HG02610 (cell line): ENCODE results near the gene PRICKLE2.

Experiments
- ATAC-seq: cut with Tn5 transposase; IDR thresholded peaks from one replicate; pipeline ENCODE4 v1.9.1; 2021; ENCODE audit warnings: mild to moderate bottlenecking, moderate library complexity; ENCODE audit not compliant: unreplicated experiment

The PRICKLE2 gene

DNA sequence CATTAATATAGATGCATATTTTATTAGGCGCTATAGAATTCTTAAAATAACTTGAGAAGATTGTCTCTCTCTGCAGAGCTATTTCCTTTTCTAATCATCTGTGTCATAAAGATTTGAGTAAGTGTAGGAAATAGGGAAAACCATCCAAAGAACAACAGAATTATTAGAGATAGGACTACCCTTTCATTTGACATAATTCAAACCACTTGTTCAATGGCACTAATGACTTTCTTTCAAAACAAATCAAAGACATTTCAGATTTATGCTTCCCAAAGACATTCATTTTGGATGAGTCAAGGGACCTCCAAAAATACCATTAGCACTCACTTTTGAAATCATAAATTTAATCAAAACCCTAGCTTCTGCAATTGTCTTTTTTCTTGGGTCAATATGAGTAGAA, 29.5 kb downstream of the PRICKLE2 start:
- no peak for ATAC-seq

DNA sequence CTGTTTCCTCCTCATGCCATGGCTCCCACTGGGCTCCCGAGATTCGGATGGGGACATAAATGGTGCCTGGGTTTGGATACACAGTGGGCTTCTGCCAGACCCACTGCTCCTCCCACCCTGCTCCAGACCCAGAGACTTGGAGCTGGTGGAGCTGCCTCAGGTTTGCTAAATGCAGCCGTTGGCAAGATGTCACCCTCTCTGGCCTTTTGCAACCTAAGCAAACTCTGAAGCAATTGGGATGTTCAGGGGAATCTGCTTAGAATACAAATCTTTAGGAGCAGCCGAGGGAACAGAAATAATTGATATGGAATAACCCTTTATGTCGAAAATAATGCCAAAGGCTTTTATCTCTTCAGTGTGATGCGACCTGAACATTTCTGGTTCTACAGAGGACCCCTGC, 33.4 kb downstream of the PRICKLE2 start:
- ATAC-seq = no peak

DNA sequence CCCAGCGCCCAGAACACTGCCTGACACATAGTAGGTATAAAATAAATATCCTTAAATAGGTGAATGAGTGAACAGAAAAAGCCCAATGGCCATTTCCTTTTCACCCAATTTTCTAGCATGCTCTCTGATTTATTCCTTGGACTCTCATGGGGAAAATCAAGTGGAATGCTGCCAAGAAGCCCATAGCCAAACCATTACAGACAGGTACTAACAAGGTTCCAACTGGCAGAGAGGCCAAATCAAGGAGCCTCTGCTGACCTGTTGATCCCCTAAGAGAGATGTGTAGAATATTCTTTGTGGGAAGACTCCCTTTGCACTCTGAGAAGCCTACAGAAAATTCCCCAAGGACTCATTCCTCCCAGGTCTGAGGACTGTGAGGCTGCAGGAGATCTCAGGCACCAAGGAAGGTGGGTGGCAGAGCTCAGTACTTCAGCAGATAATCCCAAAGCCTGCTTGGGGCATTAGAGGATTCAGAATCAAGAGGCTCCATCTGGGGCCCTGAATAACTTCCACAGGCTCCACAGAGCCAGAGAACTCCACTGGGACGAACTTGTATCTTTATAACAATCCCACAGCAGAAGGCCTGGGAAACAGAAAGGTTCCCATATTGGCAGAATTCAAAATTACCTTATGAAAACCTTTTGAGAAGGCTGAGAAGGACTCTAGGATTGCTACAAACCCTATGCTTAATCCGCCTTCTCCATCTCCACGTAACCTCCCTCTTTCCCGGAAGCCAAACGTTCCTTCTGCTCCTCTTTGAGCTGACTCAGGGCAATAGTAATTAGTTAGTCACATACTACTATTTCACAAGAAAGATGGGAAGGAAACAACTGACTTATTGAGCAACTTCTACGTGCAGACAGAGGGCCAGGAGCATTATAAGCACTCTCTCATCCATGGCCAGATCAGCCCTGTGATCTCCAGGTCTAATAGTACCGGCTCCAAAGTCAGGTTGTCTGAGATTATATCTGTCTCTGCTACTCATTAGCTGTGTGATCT, 34.5 kb downstream of the PRICKLE2 start:
- ATAC-seq = no peak

DNA sequence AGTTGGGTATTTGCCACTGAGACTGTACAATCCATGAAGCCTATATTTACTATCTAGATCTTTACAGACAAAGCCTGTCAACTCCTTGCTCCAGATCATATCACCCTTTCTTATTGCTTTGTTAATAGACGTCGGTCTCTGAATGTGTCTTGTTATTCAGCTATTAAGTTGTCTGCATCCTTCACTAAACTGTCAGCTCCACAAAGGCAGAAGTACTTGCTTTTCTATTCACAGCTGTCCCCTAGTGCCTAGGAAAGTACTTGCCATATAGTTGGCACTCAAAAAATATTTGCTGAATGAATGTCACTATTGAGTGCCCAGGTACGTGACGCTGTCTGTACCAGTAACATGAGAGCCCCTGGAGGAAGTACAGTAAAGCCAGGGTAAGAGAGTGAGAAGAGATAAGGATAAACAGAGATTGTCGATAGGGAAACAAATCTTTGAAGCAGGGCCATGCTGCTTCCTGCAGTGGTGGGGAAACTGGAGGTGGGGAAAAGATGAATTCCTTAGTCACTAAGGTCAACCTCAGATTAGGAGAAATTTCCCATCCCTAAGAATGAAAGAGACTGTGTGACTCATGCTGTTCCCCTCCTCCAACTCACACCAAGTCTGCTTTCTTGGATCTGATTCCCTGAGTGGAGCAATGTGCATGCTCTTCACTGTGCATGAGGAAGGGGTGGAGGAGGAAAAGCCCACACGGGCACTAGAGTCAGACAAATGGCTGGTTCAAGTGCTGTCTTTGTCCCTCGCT, 36.3 kb downstream of the PRICKLE2 start:
- no peak for ATAC-seq

DNA sequence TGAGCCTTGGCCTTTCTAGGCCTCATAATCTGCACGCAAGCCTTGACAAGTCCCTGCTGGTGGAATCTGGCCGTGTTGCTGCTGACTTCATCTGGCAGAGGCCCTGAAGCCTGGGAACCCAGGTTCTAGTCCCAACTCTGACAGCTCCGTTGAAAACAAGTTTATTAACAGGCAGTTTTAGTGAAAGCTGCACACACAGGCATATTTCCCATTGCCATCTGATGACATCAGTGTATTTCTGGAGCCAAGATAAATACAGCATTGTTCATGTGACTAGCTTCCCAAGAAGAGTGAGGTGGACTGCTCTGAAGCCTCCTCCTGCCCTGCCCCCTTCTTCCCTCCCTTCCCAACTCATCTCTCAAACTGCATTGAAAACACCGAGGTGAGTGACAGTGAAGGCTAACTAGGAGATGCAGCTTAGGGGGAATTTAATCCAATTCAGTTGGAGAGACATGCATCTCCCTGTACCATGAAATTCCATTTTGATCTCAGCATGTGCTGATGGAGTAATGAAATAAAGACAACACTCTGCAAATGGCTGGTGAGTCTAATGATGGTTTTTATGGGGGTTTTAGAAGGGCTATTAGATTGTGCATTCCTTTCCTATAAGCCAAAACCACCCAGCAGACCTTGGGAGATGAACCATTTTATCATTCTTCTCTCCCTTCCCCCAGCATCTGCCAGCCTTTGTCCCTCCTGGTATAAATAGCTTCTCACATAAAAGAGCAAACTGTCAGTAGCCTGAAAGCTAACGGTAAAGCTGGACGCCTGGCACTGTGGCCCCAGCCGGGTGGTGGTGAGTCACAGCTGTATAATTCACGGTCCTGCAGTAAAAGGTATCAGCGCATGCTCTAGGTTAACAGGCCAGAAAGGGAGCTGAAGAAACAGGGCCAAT, 38.0 kb downstream of the PRICKLE2 start:
- no peak for ATAC-seq

DNA sequence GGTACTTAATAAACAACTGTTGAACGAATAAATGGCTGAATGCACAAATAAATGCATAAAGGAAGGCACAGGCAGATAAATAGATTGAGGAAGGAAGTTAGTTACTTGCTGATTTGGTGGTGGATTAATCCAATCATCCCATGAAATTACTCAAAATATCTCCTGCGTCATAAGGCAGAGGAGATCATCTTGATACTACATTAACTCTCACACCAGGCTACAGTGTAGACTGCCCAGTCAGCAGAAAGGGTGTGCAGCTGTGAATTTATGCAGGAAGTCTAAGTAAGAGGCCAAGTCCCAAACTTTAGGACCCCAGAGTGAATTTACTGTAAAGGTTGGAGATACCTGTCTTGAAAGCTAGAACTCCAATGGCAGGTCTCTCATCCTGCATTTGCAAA, 38.6 kb downstream of the PRICKLE2 start:
- no peak for ATAC-seq

DNA sequence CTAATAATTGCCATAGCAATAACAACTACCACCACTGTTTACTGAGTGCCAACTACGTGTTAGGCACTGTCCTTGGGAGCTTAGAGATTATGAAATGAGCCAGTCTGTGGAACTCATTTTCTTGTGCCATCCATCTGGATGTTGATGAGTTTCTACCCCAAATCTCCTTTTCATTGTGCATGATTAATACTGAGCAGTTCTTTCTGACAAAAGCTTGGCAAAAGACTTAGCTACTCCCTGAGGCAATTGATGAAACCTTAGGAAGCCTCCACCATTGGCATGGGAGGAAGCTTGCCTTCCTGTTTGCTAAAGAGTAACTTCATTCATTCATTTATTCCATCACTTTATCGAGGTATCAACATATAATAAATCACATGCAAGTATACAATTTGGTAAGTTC, 39.8 kb downstream of the PRICKLE2 start:
- ATAC-seq = no peak

DNA sequence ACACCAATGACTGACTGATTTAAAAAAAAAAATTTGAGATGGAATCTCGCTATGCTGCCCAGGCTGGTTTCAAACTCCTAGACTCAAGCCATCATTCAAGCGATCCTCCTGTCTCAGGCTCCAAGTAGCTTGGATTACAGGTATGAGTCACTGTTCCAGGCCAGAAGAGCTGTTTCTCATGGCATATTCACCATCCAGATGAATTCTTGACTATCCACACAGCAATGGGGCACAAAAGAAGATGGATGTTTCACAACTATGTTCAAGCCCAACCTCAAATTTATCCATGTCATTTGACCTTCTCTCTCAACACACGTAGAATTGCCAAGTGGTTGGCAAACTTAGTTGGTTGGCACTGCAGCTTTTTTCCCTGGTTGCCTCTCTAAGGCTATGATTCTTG, 40.6 kb downstream of the PRICKLE2 start:
- no peak for ATAC-seq

DNA sequence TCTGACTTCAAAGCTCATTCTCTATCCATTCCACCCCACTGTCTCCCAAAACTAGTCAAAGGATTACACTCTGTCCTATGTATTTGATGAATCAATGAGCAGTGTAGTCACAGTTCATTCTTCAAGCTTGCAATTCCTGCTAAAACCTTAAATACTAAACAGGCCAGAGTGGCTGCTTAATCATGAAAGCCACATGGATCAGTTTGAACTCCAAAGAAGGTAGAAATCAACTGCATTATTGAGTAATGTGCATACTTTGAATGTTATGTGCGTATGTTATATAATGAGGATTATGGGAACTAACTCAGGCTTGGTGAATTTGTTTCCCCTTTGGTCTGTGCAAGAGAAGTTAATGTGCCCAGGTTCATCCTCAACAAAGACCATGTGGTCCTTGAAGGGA, 45.4 kb downstream of the PRICKLE2 start:
- ATAC-seq = no peak

DNA sequence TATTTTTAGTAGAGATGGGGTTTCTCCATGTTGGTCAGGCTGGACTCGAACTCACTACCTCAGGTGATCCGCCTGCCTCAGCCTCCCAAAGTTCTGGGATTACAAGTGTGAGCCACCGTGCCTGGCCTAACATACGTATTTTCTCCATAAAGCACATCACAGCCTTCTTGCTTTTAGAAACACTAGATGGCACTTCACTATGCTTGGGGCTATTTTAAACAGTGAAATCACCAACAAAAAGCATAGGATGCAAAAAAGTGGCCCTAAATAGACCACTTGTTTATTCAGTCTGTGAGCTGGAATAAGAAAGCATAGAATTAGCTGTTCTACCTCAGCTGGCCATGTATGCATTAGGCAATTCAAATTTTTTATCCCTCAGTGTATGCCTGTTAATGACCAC, 46.0 kb downstream of the PRICKLE2 start:
- no peak for ATAC-seq

DNA sequence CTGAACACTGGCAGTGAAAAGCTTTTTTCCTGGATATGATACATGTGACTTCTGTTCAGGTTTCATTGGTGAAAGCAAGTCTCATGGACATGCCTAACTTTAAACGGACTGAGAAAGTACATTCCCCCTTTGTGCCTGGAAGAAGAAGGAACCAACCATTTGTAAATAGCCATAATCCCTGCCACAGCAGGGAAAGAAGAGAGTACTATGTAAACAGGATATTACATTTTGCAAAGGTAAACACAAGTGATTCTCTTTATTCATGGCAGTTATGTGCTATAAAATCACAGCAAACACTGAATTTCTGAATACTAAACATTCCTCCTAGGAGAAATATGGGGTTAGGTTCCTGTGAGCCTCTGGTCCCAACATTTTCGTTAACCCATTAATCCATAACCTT, 46.8 kb downstream of the PRICKLE2 start:
- no peak for ATAC-seq

DNA sequence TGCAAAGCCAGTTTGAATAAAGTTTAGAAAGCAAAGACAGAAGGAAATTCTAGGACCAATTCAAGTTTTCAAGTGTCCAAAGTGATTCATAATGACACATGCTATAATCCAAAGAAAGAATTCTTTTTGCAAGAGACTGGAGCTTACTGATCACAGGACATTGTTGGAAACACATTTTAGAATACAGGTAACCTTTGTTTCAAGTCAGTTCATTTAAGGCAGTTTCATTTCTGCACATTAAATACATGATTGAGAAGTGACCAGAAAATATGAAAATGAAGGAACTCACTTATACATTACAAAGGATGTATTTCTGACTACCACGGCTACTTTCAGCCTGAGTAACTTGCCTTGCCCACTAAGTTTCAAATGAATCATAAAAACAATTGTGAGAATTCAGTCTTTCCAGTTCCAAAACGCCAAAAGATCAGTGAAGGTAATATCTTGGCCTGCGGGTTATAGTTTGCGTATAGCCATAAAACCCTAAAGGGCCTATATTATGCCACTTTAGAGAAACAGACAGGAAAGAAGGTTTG, 48.7 kb downstream of the PRICKLE2 start:
- ATAC-seq = peak; percentile 86

DNA sequence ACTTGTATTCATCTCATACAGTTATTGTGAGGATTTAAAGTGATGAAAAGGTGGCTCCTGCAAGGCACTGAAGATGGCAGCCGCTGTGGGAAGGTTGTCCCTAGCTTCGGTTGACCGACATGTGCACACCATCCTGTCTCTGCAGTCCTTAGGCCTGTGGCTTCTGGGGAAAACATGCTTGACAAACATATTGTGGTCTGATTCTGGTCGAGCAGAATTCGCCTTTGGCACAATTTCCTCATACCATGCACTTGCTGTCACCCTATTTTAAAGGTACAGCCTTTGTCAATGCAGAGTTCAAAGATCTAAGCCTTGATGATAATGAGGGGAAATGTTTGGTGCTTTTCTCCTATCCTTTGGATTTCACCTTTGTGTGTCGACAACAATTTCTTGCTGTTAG, 50.9 kb downstream of the PRICKLE2 start:
- no peak for ATAC-seq

DNA sequence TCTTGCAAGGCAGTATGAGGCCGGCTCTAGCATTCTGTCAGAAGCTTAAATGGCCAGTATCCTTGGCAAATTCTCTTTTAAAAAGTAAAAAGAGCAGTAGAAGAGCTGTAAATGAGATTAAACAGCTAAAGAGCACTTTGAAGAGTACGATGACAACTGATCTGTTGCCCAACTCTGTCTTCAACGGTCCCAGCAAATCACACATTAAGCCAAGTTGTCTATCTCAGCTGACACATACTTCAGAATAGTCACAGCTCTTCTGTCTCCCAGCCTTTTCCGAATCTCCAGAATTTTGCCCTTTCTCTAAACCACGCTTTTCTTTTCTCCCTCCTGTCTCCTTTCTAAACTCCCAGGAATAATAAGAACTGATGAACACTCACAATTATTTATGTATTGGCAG, 51.7 kb downstream of the PRICKLE2 start:
- no peak for ATAC-seq

DNA sequence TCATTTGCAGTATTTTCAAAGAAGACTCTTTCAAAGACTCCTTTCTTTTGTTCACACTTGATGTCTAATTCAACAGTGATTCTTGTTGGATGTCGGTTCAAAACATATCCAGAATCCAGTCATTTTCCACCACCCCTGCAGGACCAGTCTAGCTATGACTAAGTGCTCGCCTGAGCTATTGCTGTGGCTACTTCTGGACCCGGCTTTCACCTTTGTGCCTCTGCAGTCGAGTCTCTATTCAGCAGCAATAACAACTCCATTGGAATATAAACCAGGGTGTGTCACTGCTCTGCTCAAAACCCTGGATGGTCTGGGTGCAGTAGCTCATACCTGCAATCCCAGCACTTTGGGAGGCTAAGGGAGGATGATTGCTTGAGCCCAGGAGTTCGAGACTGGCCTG, 55.0 kb downstream of the PRICKLE2 start:
- no peak for ATAC-seq

DNA sequence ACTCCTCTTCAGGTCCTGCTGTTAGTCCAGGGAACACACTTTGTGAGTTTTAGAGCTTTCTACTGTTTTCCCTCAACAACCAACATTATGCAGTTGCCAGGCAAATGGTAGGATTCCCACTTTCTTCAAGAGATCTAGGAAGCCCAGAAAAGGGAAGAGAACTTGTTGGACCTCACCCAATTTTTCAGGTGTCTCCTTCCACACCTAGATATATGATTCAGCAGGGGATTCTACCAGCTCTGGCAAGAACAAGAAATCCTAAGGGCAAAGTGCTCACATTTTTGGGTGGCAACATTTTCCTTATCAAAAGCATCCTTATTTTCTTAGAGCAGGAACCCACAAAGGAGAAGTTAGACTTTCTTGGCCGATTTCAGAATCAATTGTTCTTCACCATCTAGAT, 57.4 kb downstream of the PRICKLE2 start:
- no peak for ATAC-seq

DNA sequence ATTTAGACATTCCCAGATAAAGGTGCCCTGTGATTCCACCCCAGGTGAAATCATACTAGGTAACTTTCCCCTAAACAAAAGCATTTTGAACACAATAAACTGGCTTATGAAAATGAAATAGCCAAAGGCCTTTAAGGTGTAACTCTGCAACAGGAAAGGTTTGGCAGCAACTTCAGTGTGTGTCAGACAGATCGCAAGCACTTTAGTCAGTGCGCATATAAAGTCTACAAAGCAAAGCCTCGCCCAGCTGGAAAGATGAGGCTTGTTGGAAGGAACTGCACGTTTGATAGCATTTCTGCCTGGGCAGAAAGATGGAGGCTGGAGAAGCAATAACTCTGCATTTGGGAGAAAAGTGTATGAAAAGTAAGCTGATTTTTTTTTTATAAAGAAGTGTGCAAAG, 57.9 kb downstream of the PRICKLE2 start:
- ATAC-seq = no peak

DNA sequence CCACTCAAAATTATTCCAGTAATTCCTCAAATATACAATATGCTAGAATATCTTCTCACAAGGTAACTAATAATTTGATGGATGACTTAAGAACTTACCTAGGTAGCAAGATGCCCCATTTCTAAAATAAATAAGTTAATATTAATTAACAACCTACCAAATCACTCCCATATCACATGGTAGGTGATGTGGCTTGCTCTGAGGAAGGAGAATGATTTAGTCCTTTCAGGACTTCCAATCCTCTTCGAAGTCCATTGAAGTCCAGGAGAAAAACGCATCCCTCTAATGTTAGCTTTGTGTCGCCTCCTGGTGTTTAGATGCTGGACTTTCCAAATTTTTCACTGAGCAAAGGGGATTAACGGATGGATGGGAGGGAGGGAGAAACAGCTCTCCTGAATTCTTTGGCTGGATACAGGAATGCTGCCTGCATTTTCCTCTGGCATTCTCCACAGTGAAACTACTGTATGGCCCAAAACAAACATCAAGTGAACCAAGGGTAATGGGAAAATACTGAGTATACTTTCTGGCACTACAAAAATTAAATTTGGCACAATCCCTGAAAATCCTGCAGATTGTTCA, 58.6 kb downstream of the PRICKLE2 start:
- ATAC-seq = no peak

DNA sequence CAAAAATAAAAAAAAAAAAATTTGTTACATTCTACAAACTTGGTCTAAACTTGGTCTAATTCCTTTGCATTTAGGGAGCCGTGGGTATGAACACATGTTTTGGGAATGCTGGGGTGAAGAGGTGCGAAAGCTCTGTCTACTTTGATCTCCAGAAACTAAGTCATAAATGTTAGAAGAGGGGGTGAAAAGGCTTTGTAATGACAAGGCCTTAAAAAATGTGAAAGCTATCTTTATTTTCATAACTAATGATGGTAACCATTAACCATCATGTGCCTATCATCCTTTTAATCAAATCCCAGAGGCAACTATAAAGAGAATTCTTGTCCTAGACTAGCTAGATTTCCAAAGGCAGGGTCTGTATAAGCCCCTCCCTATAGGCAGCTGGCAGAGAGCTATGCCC, 60.9 kb downstream of the PRICKLE2 start:
- no peak for ATAC-seq

DNA sequence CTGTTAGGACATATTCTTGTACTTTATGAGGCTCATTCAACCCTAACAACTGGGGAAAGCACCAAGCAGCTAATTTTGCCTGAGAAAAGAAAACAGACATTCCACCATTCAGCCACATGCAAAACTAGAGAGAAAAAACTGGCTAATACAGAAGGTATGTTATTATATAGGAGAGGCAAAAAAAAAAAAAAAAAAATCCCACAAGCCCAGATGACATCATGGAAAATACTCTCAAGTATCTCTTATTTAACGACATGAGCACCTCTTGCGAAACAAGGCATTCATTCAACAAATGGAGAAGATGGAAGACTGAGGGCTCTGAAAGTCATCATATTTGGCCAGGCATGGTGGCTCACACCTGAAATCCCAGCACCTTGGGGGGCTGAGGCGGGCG, 61.5 kb downstream of the PRICKLE2 start:
- peak; percentile 78 for ATAC-seq
